Measurements from ENCODE around the gene NSD1. TPM values are rescaled to one million over a fixed set of nuclear protein-coding genes. Genes with fewer than 3 reads are reported as not detected.

Gene NSD1
- total and polyA plus RNA-seq, 2 of the 8 experiments (the other 6 are each of a cell fraction or from before 2014, with no cell fraction given) = 22.8 to 168 TPM

DNA sequence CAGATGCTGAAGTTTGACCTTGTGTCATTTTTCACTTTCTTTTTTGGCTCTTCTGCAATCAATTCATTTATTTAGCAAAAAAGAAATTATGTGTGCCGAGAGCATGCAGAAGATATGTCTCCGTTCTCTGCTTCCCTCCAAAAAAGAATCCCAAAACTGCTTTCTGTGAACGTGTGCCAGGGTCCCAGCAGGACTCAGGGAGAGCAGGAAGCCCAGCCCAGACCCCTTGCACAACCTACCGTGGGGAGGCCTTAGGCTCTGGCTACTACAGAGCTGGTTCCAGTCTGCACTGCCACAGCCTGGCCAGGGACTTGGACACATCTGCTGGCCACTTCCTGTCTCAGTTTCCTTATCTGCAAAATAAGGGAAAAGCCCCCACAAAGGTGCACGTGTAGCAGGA is 44.4 kb upstream of the NSD1 start:
- H3K4me3 ChIP-seq (ENCODE audit: extremely low read depth in 1 of 4, insufficient read depth in 2 of 4, low read depth in 3 of 4, low read length in 4 of 4) = no peak overlapping the region
- no peak overlapping the region for H3K27ac ChIP-seq (ENCODE audit: low read depth, low read length)
- H3K4ac ChIP-seq (replicated peaks; ENCODE audit: insufficient read length, low read depth, low read length) = no peak overlapping the region
- H3K14ac ChIP-seq (ENCODE audit: insufficient read length) = no peak overlapping the region
- no peaks in the 10 kb centered on the region; a peak in 1 of 7 replicates for H3K27me3 ChIP-seq (replicated peaks in 1 of 4; ENCODE audit: control insufficient read depth in 3 of 4, extremely low read depth in 1 of 4, insufficient read depth in 3 of 4, low read length in 3 of 4)
- H3K18ac ChIP-seq (ENCODE audit: extremely low read depth, low read length) = no peak overlapping the region
- no peak overlapping the region for H2BK15ac ChIP-seq (ENCODE audit: low read length)
- H3K9ac ChIP-seq (replicated peaks in 1 of 4; ENCODE audit: extremely low read depth in 1 of 4, low read depth in 3 of 4, low read length in 3 of 4) = no peak overlapping the region; a peak in 1 of 7 replicates
- no peak overlapping the region for H2BK12ac ChIP-seq (ENCODE audit: low read depth, low read length)
- H2BK20ac ChIP-seq (ENCODE audit: low read length) = no peak overlapping the region
- H2BK5ac ChIP-seq (ENCODE audit: low read depth, low read length) = no peak overlapping the region; the same call in 1 of the 2 replicates
- H4K91ac ChIP-seq (replicated peaks; ENCODE audit: insufficient read length, low read length) = no peak overlapping the region
- H3K79me1 ChIP-seq (ENCODE audit: low read depth, low read length) = peaks cover 13% of the 10 kb centered on the region
- no peak overlapping the region for H2AK5ac ChIP-seq (ENCODE audit: low read depth, low read length)
- H3K36me3 ChIP-seq (ENCODE audit: control insufficient read depth in 2 of 4, insufficient read depth in 4 of 4, low read length in 3 of 4) = peaks cover 7 to 22% (median 15%) of the 10 kb centered on the region in 4 experiments; a peak in 6 of 8 replicates
- DNase-seq (ENCODE audit: low read depth in 1 of 2, low spot score in 2 of 2) (no peak), FAIRE-seq (no peak)
- H3K23me2 ChIP-seq (ENCODE audit: low read depth, low read length) = peaks cover 9% of the 10 kb centered on the region
- no peak overlapping the region for H4K5ac ChIP-seq (ENCODE audit: insufficient read length, low read depth, low read length)
- ChIA-PET CTCF (ENCODE audit: partially characterized antibody) (interaction anchor here (0.6 to 11.9 kb wide), 6 partner anchors 11 to 278 kb away, joined by 3 to 161 read pairs (median 4); no protein-coding TSS in a partner anchor), POLR2A (ENCODE audit: partially characterized antibody) (interaction anchor here (0.6 to 4.8 kb wide), 2 partner anchors 9 to 260 kb away, joined by 3 to 23 read pairs; no protein-coding TSS in a partner anchor)
- no peak overlapping the region; a peak in 1 of 4 replicates for H3K4me2 ChIP-seq (ENCODE audit: insufficient read depth in 1 of 2, low read depth in 2 of 2, low read length in 2 of 2)
- peaks cover 0 to 11% of the 10 kb centered on the region in 2 experiments for H4K20me1 ChIP-seq (replicated peaks in 1 of 2; ENCODE audit: control insufficient read depth in 1 of 2, insufficient read depth in 2 of 2, low read length in 2 of 2)
- H2BK120ac ChIP-seq (replicated peaks; ENCODE audit: low read depth, low read length) = no peak overlapping the region
- H4K8ac ChIP-seq (ENCODE audit: extremely low read depth, insufficient read depth, low read length) = no peak overlapping the region
- H3K9me3 ChIP-seq (ENCODE audit: insufficient read depth in 2 of 2, low read depth in 1 of 2, low read length in 1 of 2) = no peaks in the 10 kb centered on the region
- peaks cover 0 to 14% (median 8%) of the 10 kb centered on the region in 4 experiments; a peak in 5 of 7 replicates for H3K4me1 ChIP-seq (replicated peaks in 1 of 4; ENCODE audit: control insufficient read depth in 3 of 4, insufficient read depth in 4 of 4, low read length in 3 of 4)
- 89% methylated on average over 5 of the region's 5 CpGs; no CpG with 5 or more reads in 1 of the 2 experiments for WGBS, 2 experiments (ENCODE audit: extremely low coverage in 1 of 2, insufficient coverage in 1 of 2, insufficient read length in 1 of 2, insufficient replicate concordance in 2 of 2, low coverage in 1 of 2, low lambda C conversion rate in 2 of 2, missing lambda C conversion rate in 1 of 2)
- H3K23ac ChIP-seq (ENCODE audit: insufficient read length) = no peak overlapping the region
- no peak overlapping the region for H3K56ac ChIP-seq (replicated peaks; ENCODE audit: insufficient read length, low read depth, low read length)
- no peak overlapping the region for H2AFZ ChIP-seq (ENCODE audit: low read length)
- peaks cover 0 to 8% of the 10 kb centered on the region in 2 experiments; a peak in 1 of 4 replicates for H3K79me2 ChIP-seq (ENCODE audit: control insufficient read depth in 1 of 2, insufficient read depth in 2 of 2, low read length in 2 of 2)
- no peak for TF ChIP-seq CBX8 (IDR thresholded peaks at IDR 0.05; ENCODE audit: borderline replicate concordance, low read depth, low read length)
- TF ChIP-seq YY1 (IDR thresholded peaks at IDR 0.05; ENCODE audit: low read depth, low read length) = no peak
- TF ChIP-seq JUN (IDR thresholded peaks at IDR 0.05; ENCODE audit: low read depth, low read length) = no peak
- no peak for TF ChIP-seq CHD1 (IDR thresholded peaks at IDR 0.05; ENCODE audit: low read depth, low read length)
- no peak for TF ChIP-seq CTBP2 (IDR thresholded peaks at IDR 0.05; ENCODE audit: borderline replicate concordance, insufficient read depth, insufficient read length, low read length)
- no peak for TF ChIP-seq SP1 (IDR thresholded peaks at IDR 0.05; ENCODE audit: low read depth, low read length)
- TF ChIP-seq NRF1 (IDR thresholded peaks at IDR 0.05; ENCODE audit: low read depth, low read length) = no peak
- no peak for TF ChIP-seq ASH2L (IDR thresholded peaks at IDR 0.05; ENCODE audit: low read length)
- no peak for TF ChIP-seq TBP (IDR thresholded peaks at IDR 0.05; ENCODE audit: low read depth, low read length)
- no peak for TF ChIP-seq BCL11A (IDR thresholded peaks at IDR 0.05; ENCODE audit: low read depth in 2 of 2, low read length in 2 of 2)
- TF ChIP-seq SIN3A (conservative IDR thresholded peaks at IDR 0.05 in 1 of 2, IDR thresholded peaks at IDR 0.05 in 1 of 2; ENCODE audit: low read depth in 1 of 2, low read length in 2 of 2) = no peak
- no peak for TF ChIP-seq KDM1A (IDR thresholded peaks at IDR 0.05; ENCODE audit: borderline replicate concordance, low read length)
